ENCODE data around the gene RESP18.
A peak's percentile ranks its signal among the peaks of the same experiment; 100 is the strongest.
"Not testable (repeated sequence)": the region's sequence is repeated elsewhere in the genome, so short reads cannot be mapped to it uniquely, and the experiment has no call there.

The RESP18 gene

GRCh38 chr2:219323434-219323833 is 9.1 kb downstream of the RESP18 start:
- no peaks in the 10 kb centered on the region for H3K36me3 ChIP-seq (ENCODE audit: control insufficient read depth, insufficient read depth, low read length, severe bottlenecking)
- H3K9me3 ChIP-seq (ENCODE audit: control insufficient read depth, low read length), result no peaks in the 10 kb centered on the region
- H3K4me3 ChIP-seq (ENCODE audit: low read length), result no peak overlapping the region
- DNase-seq (ENCODE audit: low read depth), result no peak
- H3K4me1 ChIP-seq (ENCODE audit: control insufficient read depth, insufficient read depth, low read length), result no peaks in the 10 kb centered on the region
- H3K9ac ChIP-seq (ENCODE audit: low read length), result no peak overlapping the region
- peaks cover 61% of the 10 kb centered on the region for H3K27me3 ChIP-seq (replicated peaks; ENCODE audit: control insufficient read depth, insufficient read depth, low read length)

- Histone ChIP-seq H3K36me3 (ENCODE audit: control insufficient read depth, insufficient read depth, low read length, severe bottlenecking) (no peaks in the 10 kb centered on the region), H3K9ac (ENCODE audit: low read length) (no peak overlapping the region), H3K4me3 (ENCODE audit: low read length) (no peak overlapping the region), H3K27me3 (replicated peaks; ENCODE audit: control insufficient read depth, insufficient read depth, low read length) (peaks cover 18% of the 10 kb centered on the region), H3K9me3 (ENCODE audit: control insufficient read depth, low read length) (no peaks in the 10 kb centered on the region), H3K4me1 (ENCODE audit: control insufficient read depth, insufficient read depth, low read length) (no peaks in the 10 kb centered on the region)
- DNase-seq (ENCODE audit: low read depth), result peak; percentile 13
These were observed 17.6 kb downstream of the RESP18 start for GRCh38 chr2:219314804-219315468.

GRCh38 chr2:219312683-219313263 is 19.8 kb downstream of the RESP18 start:
- H3K4me1 ChIP-seq (ENCODE audit: control insufficient read depth, insufficient read depth, low read length); H3K36me3 ChIP-seq (ENCODE audit: control insufficient read depth, insufficient read depth, low read length, severe bottlenecking); H3K4me3 ChIP-seq (ENCODE audit: low read length); DNase-seq (ENCODE audit: low read depth); H3K9me3 ChIP-seq (ENCODE audit: control insufficient read depth, low read length); H3K9ac ChIP-seq (ENCODE audit: low read length): not testable (repeated sequence)
- peaks cover 24% of the 10 kb centered on the region for H3K27me3 ChIP-seq (replicated peaks; ENCODE audit: control insufficient read depth, insufficient read depth, low read length)

GRCh38 chr2:219309278-219309677 is 23.3 kb downstream of the RESP18 start, which contains the start of gene PTPRN:
PTPRN (minus strand) TSS chr2:219309401; CDS start chr2:219309332, 69 bp downstream.
- H3K9me3 ChIP-seq (ENCODE audit: control insufficient read depth, low read length), result no peaks in the 10 kb centered on the region
- peaks cover 25% of the 10 kb centered on the region for H3K27me3 ChIP-seq (replicated peaks; ENCODE audit: control insufficient read depth, insufficient read depth, low read length)
- no peaks in the 10 kb centered on the region for H3K4me1 ChIP-seq (ENCODE audit: control insufficient read depth, insufficient read depth, low read length)
- no peak for DNase-seq (ENCODE audit: low read depth)
- no peak within 1 kb of the TSS for H3K9ac ChIP-seq (ENCODE audit: low read length)
- no peak within 1 kb of the TSS for H3K4me3 ChIP-seq (ENCODE audit: low read length)
- no peaks in the 10 kb centered on the region for H3K36me3 ChIP-seq (ENCODE audit: control insufficient read depth, insufficient read depth, low read length, severe bottlenecking)

GRCh38 chr2:219308142-219309101 is 24.1 kb downstream of the RESP18 start:
- Histone ChIP-seq H3K9me3 (ENCODE audit: control insufficient read depth, low read length) (no peaks in the 10 kb centered on the region), H3K36me3 (ENCODE audit: control insufficient read depth, insufficient read depth, low read length, severe bottlenecking) (no peaks in the 10 kb centered on the region), H3K4me1 (ENCODE audit: control insufficient read depth, insufficient read depth, low read length) (no peaks in the 10 kb centered on the region), H3K27me3 (replicated peaks; ENCODE audit: control insufficient read depth, insufficient read depth, low read length) (peaks cover 30% of the 10 kb centered on the region), H3K9ac (ENCODE audit: low read length) (no peak overlapping the region), H3K4me3 (ENCODE audit: low read length) (no peak overlapping the region)
- DNase-seq (ENCODE audit: low read depth), result peak; percentile 85

GRCh38 chr2:219306047-219306446 is 26.5 kb downstream of the RESP18 start:
- DNase-seq (ENCODE audit: low read depth), result no peak
- Histone ChIP-seq H3K4me1 (ENCODE audit: control insufficient read depth, insufficient read depth, low read length) (no peaks in the 10 kb centered on the region), H3K9me3 (ENCODE audit: control insufficient read depth, low read length) (no peaks in the 10 kb centered on the region), H3K9ac (ENCODE audit: low read length) (no peak overlapping the region), H3K27me3 (replicated peaks; ENCODE audit: control insufficient read depth, insufficient read depth, low read length) (peaks cover 52% of the 10 kb centered on the region), H3K36me3 (ENCODE audit: control insufficient read depth, insufficient read depth, low read length, severe bottlenecking) (no peaks in the 10 kb centered on the region), H3K4me3 (ENCODE audit: low read length) (no peak overlapping the region)

GRCh38 chr2:219304223-219304622 is 28.3 kb downstream of the RESP18 start:
- Histone ChIP-seq H3K9me3 (ENCODE audit: control insufficient read depth, low read length) (no peaks in the 10 kb centered on the region), H3K4me1 (ENCODE audit: control insufficient read depth, insufficient read depth, low read length) (no peaks in the 10 kb centered on the region), H3K4me3 (ENCODE audit: low read length) (no peak overlapping the region), H3K27me3 (replicated peaks; ENCODE audit: control insufficient read depth, insufficient read depth, low read length) (peaks cover 53% of the 10 kb centered on the region), H3K36me3 (ENCODE audit: control insufficient read depth, insufficient read depth, low read length, severe bottlenecking) (no peaks in the 10 kb centered on the region), H3K9ac (ENCODE audit: low read length) (no peak overlapping the region)
- no peak for DNase-seq (ENCODE audit: low read depth)

GRCh38 chr2:219302412-219302968 is 30.1 kb downstream of the RESP18 start:
- Histone ChIP-seq H3K4me3 (ENCODE audit: low read length) (no peak overlapping the region), H3K9ac (ENCODE audit: low read length) (no peak overlapping the region), H3K36me3 (ENCODE audit: control insufficient read depth, insufficient read depth, low read length, severe bottlenecking) (no peaks in the 10 kb centered on the region), H3K27me3 (replicated peaks; ENCODE audit: control insufficient read depth, insufficient read depth, low read length) (peaks cover 51% of the 10 kb centered on the region), H3K9me3 (ENCODE audit: control insufficient read depth, low read length) (no peaks in the 10 kb centered on the region), H3K4me1 (ENCODE audit: control insufficient read depth, insufficient read depth, low read length) (no peaks in the 10 kb centered on the region)
- DNase-seq (ENCODE audit: low read depth), result no peak

- Histone ChIP-seq H3K9ac (ENCODE audit: low read length) (no peak overlapping the region), H3K36me3 (ENCODE audit: control insufficient read depth, insufficient read depth, low read length, severe bottlenecking) (no peaks in the 10 kb centered on the region), H3K4me3 (ENCODE audit: low read length) (no peak overlapping the region), H3K27me3 (replicated peaks; ENCODE audit: control insufficient read depth, insufficient read depth, low read length) (peaks cover 47% of the 10 kb centered on the region), H3K4me1 (ENCODE audit: control insufficient read depth, insufficient read depth, low read length) (peaks cover 5% of the 10 kb centered on the region), H3K9me3 (ENCODE audit: control insufficient read depth, low read length) (no peaks in the 10 kb centered on the region)
- DNase-seq (ENCODE audit: low read depth), result no peak
These were observed 32.5 kb downstream of the RESP18 start for GRCh38 chr2:219300022-219300421.

- Histone ChIP-seq H3K4me3 (ENCODE audit: low read length) (no peak overlapping the region), H3K27me3 (replicated peaks; ENCODE audit: control insufficient read depth, insufficient read depth, low read length) (peaks cover 47% of the 10 kb centered on the region), H3K36me3 (ENCODE audit: control insufficient read depth, insufficient read depth, low read length, severe bottlenecking) (no peaks in the 10 kb centered on the region), H3K4me1 (ENCODE audit: control insufficient read depth, insufficient read depth, low read length) (peaks cover 8% of the 10 kb centered on the region), H3K9ac (ENCODE audit: low read length) (no peak overlapping the region), H3K9me3 (ENCODE audit: control insufficient read depth, low read length) (no peaks in the 10 kb centered on the region)
- no peak for DNase-seq (ENCODE audit: low read depth)
These were observed 33.2 kb downstream of the RESP18 start for GRCh38 chr2:219299372-219299760.
